Neural progenitor cell (in vitro differentiated cells): ENCODE measurements around the gene ADARB2.

Experiments
- CTCF ChIP-seq: fragments of 200-600 bp; sonication (generic); IDR thresholded peaks from 2 replicates; pipeline ENCODE4 v1.5.1; 2017; ENCODE audit warnings: antibody characterized with exemption, mild to moderate bottlenecking
- EZH2 ChIP-seq: fragments of 200-600 bp; sonication (generic); IDR thresholded peaks from 2 replicates; pipeline ENCODE4 v1.6.1; 2017; ENCODE audit warnings: antibody characterized with exemption, mild to moderate bottlenecking, moderate library complexity

- no peak for TF ChIP-seq CTCF
- no peak for TF ChIP-seq EZH2
These were observed 392.0 kb downstream of the ADARB2 start for GRCh38 chr10:1345368-1345767.
